GM21390 (cell line): ENCODE measurements around the gene ALDH2.
"Not testable (repeated sequence)": the region's sequence is repeated elsewhere in the genome, so short reads cannot be mapped to it uniquely, and the experiment has no call there.

Experiments
- ATAC-seq: cut with Tn5 transposase; IDR thresholded peaks from one replicate; pipeline ENCODE4 v1.9.1; 2021; ENCODE audit not compliant: unreplicated experiment

ALDH2 gene

GRCh38 chr12:111784953-111785352 lies 18.2 kb downstream of the ALDH2 start:
- ATAC-seq = no peak

GRCh38 chr12:111785651-111786050 lies 18.9 kb downstream of the ALDH2 start:
- ATAC-seq = no peak

GRCh38 chr12:111788178-111788654 lies 21.5 kb downstream of the ALDH2 start:
- no peak for ATAC-seq

- ATAC-seq = no peak
These were observed 23.0 kb downstream of the ALDH2 start for GRCh38 chr12:111789779-111790178.

DNA sequence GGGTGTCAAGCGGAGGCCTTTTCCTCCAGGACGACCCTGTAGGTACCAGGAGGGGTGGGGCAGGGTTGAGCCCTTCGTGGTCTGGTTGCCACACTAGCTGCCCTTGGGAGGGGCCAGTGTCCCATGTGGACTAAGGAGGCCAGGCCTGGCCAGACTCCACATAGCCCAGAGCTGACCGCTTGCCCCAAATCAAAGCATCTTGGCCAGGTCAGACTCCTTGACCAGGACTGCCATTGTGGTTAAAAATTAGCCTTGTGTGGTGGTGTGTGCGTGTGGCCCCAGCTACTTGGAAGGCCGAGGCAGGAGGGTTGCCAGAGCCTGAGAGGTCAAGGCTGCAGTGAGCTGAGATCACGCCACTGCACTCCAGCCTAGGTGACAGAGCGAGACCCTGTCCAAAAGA lies 24.8 kb downstream of the ALDH2 start:
- ATAC-seq = no peak

DNA sequence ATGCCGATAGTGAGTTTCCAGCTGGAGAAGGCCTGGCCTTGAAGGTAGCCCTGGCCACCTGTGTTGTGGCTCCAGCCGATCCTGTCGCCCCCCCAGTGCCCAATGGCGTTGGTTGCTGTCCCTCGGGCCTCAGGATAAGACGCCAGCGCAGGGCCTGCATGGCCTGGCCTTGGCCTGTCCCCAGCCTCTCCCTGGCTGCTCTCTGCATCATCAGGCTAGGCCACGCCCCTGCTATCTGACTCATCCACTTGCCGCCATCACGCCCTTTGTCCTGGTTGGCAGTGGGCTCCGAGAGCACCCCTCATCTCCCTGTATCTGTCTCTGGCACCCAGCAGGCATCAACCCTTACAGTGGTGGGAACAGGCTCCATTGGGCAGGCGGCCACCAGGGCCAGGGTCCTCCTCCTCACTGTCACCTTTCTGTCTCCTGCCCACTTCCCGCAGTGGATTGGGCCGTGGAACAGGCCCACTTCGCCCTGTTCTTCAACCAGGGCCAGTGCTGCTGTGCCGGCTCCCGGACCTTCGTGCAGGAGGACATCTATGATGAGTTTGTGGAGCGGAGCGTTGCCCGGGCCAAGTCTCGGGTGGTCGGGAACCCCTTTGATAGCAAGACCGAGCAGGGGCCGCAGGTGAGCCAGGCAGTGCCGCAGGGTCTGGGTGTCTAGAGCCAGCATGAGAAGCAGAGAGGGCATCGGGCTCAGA lies 25.6 kb downstream of the ALDH2 start:
- no peak for ATAC-seq

- no peak for ATAC-seq
These were observed 26.1 kb downstream of the ALDH2 start for GRCh38 chr12:111792856-111793235.

DNA sequence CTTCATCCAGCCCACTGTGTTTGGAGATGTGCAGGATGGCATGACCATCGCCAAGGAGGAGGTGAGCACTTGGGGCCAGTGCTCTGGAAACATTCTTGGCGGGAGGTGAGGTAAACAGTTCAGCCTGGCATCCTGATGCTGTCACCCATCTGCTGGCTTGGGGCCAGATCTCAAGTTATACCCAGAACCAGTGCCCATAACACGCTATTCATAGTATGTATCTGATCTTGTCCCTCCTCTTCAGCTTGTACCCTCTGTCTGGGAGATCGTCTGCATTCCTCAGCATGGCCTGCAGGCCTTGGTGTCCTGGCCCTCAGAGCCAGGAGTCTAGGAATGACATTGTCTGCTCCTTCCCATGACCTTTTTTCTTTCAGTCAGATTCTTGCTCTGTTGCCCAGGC lies 31.4 kb downstream of the ALDH2 start:
- ATAC-seq = no peak

DNA sequence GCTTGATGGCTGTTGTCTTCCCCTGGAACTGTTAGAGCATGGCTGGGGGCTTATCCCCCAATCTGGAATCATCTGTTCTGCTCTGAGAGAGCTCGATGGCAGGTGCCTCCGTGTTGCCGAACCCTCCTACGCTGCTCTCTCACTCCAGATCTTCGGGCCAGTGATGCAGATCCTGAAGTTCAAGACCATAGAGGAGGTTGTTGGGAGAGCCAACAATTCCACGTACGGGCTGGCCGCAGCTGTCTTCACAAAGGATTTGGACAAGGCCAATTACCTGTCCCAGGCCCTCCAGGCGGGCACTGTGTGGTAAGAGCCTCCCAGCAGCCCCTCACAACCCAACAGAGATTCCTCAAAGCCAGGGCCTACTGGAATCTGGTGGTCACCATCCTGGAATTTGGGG lies 33.0 kb downstream of the ALDH2 start:
- no peak for ATAC-seq

DNA sequence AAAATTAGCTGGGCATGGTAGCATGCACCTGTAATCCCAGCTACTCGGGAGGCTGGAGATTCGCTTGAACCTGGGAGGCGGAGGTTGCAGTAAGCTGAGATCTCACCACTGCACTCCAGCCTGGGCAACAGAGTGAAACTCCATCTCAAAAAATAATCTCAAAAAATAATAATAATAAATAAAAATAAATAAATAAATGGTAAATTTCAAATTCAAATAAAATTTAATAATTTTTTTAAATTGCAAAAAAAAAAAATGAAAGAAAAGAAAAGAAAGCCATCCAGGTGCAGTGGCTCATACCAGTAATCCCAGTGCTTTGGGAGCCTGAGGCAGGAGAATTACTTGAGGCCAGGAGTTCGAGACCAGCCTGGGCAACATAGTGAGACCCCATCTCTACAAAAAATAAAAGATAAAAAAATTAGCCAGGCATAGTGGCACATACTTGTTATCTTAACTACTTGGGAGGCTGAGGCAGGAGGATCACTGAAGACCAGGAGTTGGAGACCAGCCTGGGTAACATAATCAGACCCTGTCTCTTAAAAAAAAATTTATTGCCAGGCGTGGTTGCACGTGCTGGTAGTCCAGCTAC lies 36.4 kb downstream of the ALDH2 start:
- ATAC-seq = no peak

GRCh38 chr12:111803851-111804250 lies 37.1 kb downstream of the ALDH2 start:
- ATAC-seq = no peak

DNA sequence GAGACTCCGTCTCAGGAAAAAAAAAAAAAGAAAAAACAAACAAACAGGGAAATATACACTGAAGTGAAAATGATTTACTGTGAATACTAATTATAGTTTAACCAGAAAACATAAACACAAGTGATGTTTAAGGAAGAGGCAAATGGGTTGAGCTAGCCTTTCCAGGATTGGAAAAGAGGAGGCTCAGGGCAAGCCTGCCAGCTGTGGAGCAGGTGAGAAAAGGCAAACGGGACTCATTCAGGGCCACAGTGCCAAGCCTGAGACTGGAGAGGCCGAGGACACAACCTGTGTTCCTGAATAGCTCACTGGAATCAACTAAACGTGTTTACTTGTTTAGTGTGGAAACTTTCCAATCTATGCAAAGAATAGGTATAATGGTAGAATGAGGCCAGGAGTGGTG lies 39.6 kb downstream of the ALDH2 start:
- no peak for ATAC-seq

DNA sequence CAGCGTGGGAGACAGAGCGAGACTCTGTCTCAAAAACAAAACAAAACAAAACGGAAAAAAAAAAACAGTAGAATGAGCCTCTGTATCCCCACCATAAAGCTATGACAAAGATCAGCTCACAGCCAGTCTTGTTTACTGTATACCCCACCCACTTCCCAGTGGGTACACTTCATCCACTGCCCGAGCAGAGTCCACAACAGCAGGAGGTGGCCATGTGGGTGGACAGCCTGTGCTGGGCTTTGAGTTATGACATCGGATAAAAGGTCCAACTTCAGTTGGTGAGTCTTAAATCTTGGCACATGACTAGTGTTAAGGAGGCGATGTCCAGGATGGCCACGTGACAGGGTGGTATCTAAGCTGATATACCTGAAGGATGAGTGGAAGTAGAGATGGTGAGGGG lies 40.5 kb downstream of the ALDH2 start:
- ATAC-seq = no peak

- no peak for ATAC-seq
These were observed 46.4 kb downstream of the ALDH2 start for GRCh38 chr12:111812881-111813741.

DNA sequence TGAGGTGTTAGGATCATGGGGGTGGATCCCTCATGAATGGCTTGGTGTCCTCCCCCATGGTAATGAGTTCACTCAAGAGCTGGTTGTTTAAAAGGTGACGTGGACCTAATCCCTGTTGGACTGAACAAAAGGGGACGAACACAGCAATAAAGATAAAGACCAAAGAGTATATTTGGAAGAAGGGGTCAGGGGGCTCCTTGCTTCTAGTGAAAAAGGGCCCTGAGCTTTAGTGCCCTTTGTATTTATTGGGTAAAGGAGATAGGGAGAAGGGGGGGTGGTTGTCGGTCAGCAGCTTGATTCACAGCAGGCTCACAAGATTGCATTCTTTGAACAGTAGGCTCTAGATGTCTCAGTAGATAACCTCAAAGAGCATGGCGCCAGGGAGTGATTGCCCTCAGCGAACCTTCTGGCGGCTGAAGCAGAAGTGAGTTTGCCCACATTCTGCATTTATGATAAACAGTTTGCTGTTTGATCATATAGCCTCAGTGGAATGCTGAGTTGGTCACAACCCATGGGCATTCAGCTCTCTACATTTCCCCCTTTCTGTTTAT lies 49.4 kb downstream of the ALDH2 start:
- ATAC-seq = no peak

- not testable (repeated sequence) for ATAC-seq
These were observed 50.2 kb downstream of the ALDH2 start for GRCh38 chr12:111816898-111817297.

DNA sequence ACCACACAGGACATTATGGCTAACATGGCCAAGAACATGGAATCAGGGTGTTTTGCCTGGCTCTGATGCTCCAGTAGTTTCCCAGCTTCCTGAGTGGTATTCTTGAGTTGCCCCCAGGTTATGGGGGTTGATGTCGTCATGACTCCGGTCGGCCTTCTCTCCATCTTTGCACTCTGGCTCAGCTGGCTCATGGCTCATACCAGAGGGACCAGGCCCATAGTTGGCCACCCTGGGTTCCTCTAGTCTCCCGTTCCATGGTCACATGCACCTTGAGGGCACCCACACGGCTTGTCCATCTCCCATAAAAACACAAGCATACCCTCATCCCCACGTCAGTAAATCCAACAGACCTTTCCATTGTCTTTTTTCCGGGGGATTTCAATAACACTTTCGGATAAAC lies 51.6 kb downstream of the ALDH2 start:
- no peak for ATAC-seq

DNA sequence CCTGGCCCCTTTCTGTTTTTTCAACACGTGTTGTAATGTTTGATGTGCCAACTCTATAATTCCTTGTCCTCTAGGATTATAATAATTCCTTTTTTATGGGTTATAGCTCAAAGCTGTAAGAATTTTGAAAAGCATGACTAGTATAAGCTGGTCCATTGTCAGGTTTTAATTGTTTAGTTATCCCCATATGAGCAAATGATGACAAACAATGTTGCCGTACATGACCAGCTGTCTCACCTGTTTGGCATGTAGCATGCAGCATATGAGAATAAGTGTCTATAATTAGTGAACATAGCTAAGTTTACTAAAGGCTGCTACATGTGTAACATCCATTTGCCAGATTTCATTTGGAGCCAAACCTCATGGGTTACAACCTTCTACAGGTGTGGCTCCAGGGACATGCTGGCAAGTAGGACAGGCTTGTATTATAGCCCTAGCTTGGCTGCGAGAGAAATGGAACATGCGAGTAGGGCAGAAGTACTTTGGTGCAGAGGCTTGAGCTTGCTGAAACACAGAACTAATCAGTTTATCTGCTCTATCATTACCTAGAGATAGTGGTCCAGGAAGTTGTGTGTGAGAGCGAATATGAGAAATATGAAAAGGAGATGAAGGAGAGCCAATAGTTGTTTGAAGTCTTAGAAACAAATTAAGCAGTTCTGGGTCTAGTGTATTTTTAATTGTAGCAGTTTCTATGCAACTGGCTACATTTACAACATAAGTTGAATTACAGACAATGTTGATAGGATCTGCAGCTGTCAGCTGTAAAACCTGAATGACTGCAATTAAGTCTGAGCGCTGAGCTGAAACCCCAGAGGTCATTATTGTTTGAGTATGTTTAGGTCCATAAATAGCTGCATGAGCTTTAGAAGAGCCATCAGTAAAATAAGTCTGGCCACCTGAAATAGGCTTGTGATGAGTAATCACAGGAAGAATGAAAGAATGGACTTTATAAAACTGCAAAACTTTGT lies 52.7 kb downstream of the ALDH2 start:
- ATAC-seq = no peak

- ATAC-seq = not testable (repeated sequence)
These were observed 54.1 kb downstream of the ALDH2 start for GRCh38 chr12:111820828-111821227.

- no peak for ATAC-seq
These were observed 56.2 kb downstream of the ALDH2 start for GRCh38 chr12:111822886-111823285.
